Adrenal gland (tissue), 5 donors: ENCODE data around the gene CDHR1.

Source experiments
- CTCF ChIP-seq, 6 experiments: fragments of 450-650 bp in 4 of 6; fragments of 200-600 bp in 2 of 6; sonication (generic) in 1 of 6; IDR thresholded peaks; 1 replicate in 5 of 6; 2 replicates in 1 of 6; pipeline versions ENCODE4 v1.5.1 to v1.8.0; 2016 to 2021; ENCODE audit warnings: antibody characterized with exemption in 6 of 6, mild to moderate bottlenecking in 2 of 6, moderate library complexity in 1 of 6
- POLR2A ChIP-seq, 2 donors: fragments of 450-650 bp; IDR thresholded peaks; one replicate each; pipeline ENCODE4 v1.6.1; 2017; ENCODE audit warnings: antibody characterized with exemption in 2 of 2, mild to moderate bottlenecking in 2 of 2, moderate library complexity in 1 of 2
- donor health status: DM: no; HTN: no; CAD: no.

- TF ChIP-seq CTCF (IDR thresholded peaks at IDR 0.05) (no peak), POLR2A (IDR thresholded peaks at IDR 0.05) (no peak)
Observed at GRCh38 chr10:84235096-84235495, 40.8 kb downstream of the CDHR1 start.
